NCI-H2196 (cell line): Measurements from ENCODE around the gene TMEM52B.

Experiments used
- DNase-seq: peaks from one replicate; lab custom pipeline; 2025; ENCODE audit not compliant: unreplicated experiment; lab: John Stamatoyannopoulos, UW

Gene TMEM52B

DNA sequence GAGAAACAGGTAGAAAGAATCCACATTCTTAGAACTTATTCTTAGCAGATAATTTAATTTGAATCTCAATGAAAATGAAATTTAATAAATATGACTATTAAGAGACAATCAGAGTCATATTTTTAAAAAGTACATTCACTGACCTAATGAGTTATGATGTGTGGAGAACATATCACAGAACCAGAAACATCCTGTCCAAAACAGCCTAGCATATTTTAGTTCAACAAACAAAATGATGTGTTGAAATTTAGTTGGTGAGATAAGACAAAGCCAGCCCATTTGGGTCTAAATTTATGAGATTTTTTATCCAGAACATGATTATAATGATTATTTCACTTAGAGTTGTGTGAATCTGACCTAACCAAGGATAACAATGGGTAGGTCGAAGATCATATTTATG, 59.7 kb downstream of the TMEM52B start:
- no peak for DNase-seq

DNA sequence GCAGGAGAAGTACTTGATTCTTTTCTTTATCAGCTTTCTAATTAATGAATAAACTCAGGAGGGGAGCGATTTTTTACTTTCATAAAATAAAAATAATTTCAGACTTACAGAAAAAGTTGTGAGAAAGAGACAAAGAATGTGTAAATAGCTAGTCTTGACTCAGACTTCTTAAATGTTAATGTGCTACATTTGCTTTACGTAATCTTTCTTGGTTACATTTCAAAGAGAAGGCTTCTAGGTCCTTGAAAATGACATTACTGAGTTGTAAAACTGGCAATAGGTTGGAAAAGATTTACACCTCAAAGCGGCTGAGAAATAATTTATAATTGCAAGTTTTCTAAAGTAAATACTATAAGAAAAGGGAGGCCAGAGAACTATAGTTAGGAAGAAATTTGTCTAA, 62.5 kb downstream of the TMEM52B start:
- DNase-seq, result no peak
